Lung (tissue), 12 donors: Measurements from ENCODE around the gene CEP41. TPM values are rescaled to one million over a fixed set of nuclear protein-coding genes. Genes with fewer than 3 reads are reported as not detected.
A peak's percentile ranks its signal among the peaks of the same experiment; 100 is the strongest.
"Not testable (repeated sequence)": the region's sequence is repeated elsewhere in the genome, so short reads cannot be mapped to it uniquely, and the experiment has no call there.

ENCODE experiments used
- ATAC-seq: fragments of 200-7000 bp; cut with Tn5 transposase; one replicate; pipeline ENCODE4 v1.9.1; 2020; ENCODE audit warnings: moderate number of reproducible peaks; ENCODE audit not compliant: insufficient read depth, low FRiP score
- DNase-seq, 3 donors: peaks; one replicate each; pipeline ENCODE4 v3.0.0-alpha.2; 2013 to 2017
- H3K27ac ChIP-seq, 2 donors: one replicate each; pipeline ENCODE4 v1.5.1; 2013; ENCODE audit warnings: mild to moderate bottlenecking in 2 of 2, moderate library complexity in 2 of 2, control low read depth in 1 of 2, inconsistent platforms in 1 of 2, low read depth in 1 of 2, low read length in 1 of 2
- H3K27me3 ChIP-seq, 3 donors: one replicate each; pipeline ENCODE4 v1.5.1; 2013; ENCODE audit warnings: low read length in 2 of 3; ENCODE audit not compliant: control insufficient read depth in 3 of 3, insufficient read depth in 3 of 3
- H3K36me3 ChIP-seq, 4 donors: one replicate each; pipeline ENCODE4 v1.5.1; 2013; ENCODE audit warnings: low read length in 4 of 4, mild to moderate bottlenecking in 1 of 4, moderate library complexity in 1 of 4; ENCODE audit not compliant: control insufficient read depth in 4 of 4, insufficient read depth in 4 of 4
- H3K4me1 ChIP-seq, 5 donors: one replicate each; pipeline ENCODE4 v1.5.1; 2013; ENCODE audit warnings: low read length in 5 of 5, mild to moderate bottlenecking in 2 of 5, moderate library complexity in 1 of 5; ENCODE audit not compliant: control insufficient read depth in 5 of 5, insufficient read depth in 5 of 5
- H3K4me3 ChIP-seq: one replicate; pipeline ENCODE4 v1.5.1; 2013; ENCODE audit warnings: mild to moderate bottlenecking, control low read depth, moderate library complexity
- H3K9ac ChIP-seq, 2 donors: one replicate each; pipeline ENCODE4 v1.5.1; 2013; ENCODE audit warnings: low read length in 2 of 2, control low read depth in 1 of 2; ENCODE audit not compliant: insufficient read depth in 1 of 2
- H3K9me3 ChIP-seq, 4 donors: one replicate each; pipeline ENCODE4 v1.5.1; 2013; ENCODE audit warnings: low read length in 3 of 4, mild to moderate bottlenecking in 1 of 4, moderate library complexity in 1 of 4; ENCODE audit not compliant: control insufficient read depth in 4 of 4, insufficient read depth in 3 of 4
- WGBS, 2 donors: extraction: QIAGEN DNeasy Blood & Tissue Kit; methylation state at CpG; one replicate each; pipeline ENCODE4 v1.1.7; 2013; 5-methylcytosine and 5-hydroxymethylcytosine counted together
- polyA plus RNA-seq, 2 donors: library from polyadenylated mRNA; stranded (reverse); fragments of 200-250 nt; gene quantifications; one replicate each; pipeline ENCODE4 v1.2.1, GENCODE V29; 2013
- total RNA-seq, 2 donors: library from RNA; depleted of rRNA in 1 of 2; stranded (reverse); fragments of >200 nt in 1 of 2; gene quantifications; one replicate each; pipeline ENCODE4 v1.2.1, GENCODE V29; 2014 to 2021
- TF ChIP-seq, protein P1 (sequence below): IDR thresholded peaks from 2 replicates; pipeline ENCODE4 v1.5.1; 2012; ENCODE audit warnings: mild to moderate bottlenecking; ENCODE audit errors: control extremely low read depth, extremely low read depth
- donor health status: control.
- donor health status: control.
- donor health status: Bipolar disorder and iron deficiency.
- donor health status: healthy.
- donor health status: DM: yes; HTN: yes; CAD: no.

The CEP41 gene
- total and polyA plus RNA-seq, 4 donors: 3.7 to 15.3 (median 11.6) TPM

DNA sequence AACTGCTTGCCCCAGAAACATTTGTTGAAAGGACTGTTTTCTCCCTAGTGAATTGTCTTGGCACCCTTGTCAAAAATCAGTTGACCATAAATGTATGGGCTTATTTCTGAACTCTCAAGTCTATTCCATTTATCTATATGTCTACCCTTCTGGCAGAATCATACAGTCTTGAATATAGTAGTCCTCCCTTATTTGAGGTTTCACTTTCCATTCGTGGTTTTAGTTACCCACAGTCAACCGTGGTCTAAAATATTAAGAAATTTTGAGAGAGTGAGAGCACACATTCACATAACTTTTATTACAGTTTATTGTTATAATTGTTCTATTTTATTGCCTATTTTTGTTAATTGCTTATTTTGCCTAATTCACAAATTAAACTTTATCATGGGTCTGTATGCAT is 17.4 kb upstream of the CEP41 start:
- H3K36me3 ChIP-seq: no peaks in the 10 kb centered on the region
- DNase-seq: no peak
- H3K27ac ChIP-seq: no peak overlapping the region
- H3K27me3 ChIP-seq: no peaks in the 10 kb centered on the region
- WGBS, 2 donors: 37 to 53% methylated on average over 2 of the region's 2 CpGs
- H3K9ac ChIP-seq: no peak overlapping the region
- H3K9me3 ChIP-seq: peaks cover 0 to 5% (median 1%) of the 10 kb centered on the region in 4 donors
- peaks cover 0 to 1% (median 0%) of the 10 kb centered on the region in 5 donors for H3K4me1 ChIP-seq
- TF ChIP-seq, protein P1, sequence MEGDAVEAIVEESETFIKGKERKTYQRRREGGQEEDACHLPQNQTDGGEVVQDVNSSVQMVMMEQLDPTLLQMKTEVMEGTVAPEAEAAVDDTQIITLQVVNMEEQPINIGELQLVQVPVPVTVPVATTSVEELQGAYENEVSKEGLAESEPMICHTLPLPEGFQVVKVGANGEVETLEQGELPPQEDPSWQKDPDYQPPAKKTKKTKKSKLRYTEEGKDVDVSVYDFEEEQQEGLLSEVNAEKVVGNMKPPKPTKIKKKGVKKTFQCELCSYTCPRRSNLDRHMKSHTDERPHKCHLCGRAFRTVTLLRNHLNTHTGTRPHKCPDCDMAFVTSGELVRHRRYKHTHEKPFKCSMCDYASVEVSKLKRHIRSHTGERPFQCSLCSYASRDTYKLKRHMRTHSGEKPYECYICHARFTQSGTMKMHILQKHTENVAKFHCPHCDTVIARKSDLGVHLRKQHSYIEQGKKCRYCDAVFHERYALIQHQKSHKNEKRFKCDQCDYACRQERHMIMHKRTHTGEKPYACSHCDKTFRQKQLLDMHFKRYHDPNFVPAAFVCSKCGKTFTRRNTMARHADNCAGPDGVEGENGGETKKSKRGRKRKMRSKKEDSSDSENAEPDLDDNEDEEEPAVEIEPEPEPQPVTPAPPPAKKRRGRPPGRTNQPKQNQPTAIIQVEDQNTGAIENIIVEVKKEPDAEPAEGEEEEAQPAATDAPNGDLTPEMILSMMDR: no peak
- no peak for ATAC-seq
- no peak overlapping the region for H3K4me3 ChIP-seq

DNA sequence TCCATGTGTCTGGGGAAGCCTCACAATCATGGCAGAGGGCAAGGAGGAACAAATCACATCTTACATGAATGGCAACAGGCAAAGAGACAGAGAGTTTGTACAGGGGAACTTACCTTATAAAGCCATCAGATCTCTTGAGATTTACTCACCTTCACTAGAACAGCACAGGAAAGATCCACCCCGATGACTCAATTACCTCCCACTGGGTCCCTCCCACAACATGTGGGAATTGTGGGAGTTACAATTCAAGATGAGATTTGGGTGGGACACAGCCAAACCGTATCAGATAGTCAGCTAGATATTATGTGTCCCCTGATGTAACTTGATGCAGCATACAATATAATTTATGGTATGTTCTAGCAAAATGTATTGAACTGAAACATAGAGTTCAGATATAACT is 14.1 kb upstream of the CEP41 start:
- H3K4me1 ChIP-seq: peaks cover 0 to 15% (median 0%) of the 10 kb centered on the region in 5 donors
- no peak overlapping the region for H3K4me3 ChIP-seq
- no peak overlapping the region for H3K27ac ChIP-seq
- ATAC-seq (no peak), DNase-seq (no peak)
- H3K27me3 ChIP-seq: no peaks in the 10 kb centered on the region
- H3K9ac ChIP-seq: no peak overlapping the region
- TF ChIP-seq, protein P1: no peak
- WGBS, 2 donors: 87 to 88% methylated on average over 2 of the region's 2 CpGs
- H3K36me3 ChIP-seq: no peaks in the 10 kb centered on the region
- H3K9me3 ChIP-seq: peaks cover 0 to 5% (median 0%) of the 10 kb centered on the region in 4 donors

DNA sequence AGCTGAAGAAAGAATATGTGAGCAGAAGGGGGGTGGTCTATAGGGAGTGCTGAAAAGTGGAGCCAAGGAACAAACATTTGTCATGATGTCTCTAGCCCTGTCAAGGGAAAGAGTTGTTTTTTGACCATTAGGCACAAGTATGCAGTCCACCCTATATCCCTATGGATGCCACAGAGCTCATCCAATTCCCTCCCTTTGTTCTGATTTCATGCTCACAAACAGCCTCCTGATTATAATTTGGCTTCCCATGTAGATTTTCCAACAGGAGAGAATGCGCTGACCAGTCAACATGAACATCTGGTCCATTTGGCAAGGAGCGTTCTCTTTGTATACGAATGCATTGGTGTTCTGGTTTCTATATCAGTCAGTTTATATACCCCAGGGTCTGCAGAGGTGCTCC is 12.1 kb upstream of the CEP41 start:
- ATAC-seq: no peak
- H3K9me3 ChIP-seq: peaks cover 0 to 2% (median 0%) of the 10 kb centered on the region in 4 donors
- no peak overlapping the region for H3K9ac ChIP-seq
- H3K36me3 ChIP-seq: no peaks in the 10 kb centered on the region
- no peaks in the 10 kb centered on the region for H3K27me3 ChIP-seq
- peak; percentile 58 to 95 (median 93) for DNase-seq
- no peak overlapping the region for H3K4me3 ChIP-seq
- 81 to 92% methylated on average over 3 of the region's 3 CpGs for WGBS, 2 donors
- TF ChIP-seq, protein P1: no peak
- peaks cover 0 to 15% (median 0%) of the 10 kb centered on the region in 5 donors for H3K4me1 ChIP-seq
- H3K27ac ChIP-seq: no peak overlapping the region

DNA sequence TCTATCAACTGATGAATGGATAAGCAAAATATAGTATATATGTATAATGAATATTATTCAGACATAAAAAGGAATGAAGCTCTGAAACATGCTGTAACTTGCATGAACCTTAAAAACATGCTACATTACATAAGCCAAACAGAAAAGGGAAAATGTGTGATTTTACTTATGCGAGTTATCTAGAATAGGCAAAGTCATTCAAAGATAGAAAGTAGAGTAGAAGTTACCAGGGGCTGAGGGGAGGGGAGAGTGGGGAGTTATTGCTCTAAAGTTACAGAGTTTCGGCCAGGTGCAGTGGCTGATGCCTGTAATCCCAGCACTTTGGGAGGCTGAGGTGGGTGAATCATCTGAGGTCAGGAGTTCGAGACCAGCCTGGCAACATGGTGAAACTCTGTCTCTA is 10.5 kb upstream of the CEP41 start:
- H3K4me3 ChIP-seq, H3K9ac ChIP-seq, H3K36me3 ChIP-seq, DNase-seq, H3K27me3 ChIP-seq, H3K27ac ChIP-seq, ATAC-seq, H3K9me3 ChIP-seq: not testable (repeated sequence)
- H3K4me1 ChIP-seq: peaks cover 0 to 15% (median 0%) of the 10 kb centered on the region in 5 donors
- 91 to 96% methylated on average over 3 of the region's 3 CpGs for WGBS, 2 donors
